22Rv1 (cell line): ENCODE data around the gene IMPG2.

ENCODE experiments used
- ZFX ChIP-seq: fragments of 450-650 bp; IDR thresholded peaks from 2 replicates; pipeline ENCODE4 v1.6.1; 2017; ENCODE audit warnings: antibody characterized with exemption, borderline replicate concordance
- TF ChIP-seq, protein P1 (sequence below): fragments of 450-650 bp; IDR thresholded peaks from 2 replicates; pipeline ENCODE4 v1.5.1; 2017; ENCODE audit warnings: mild to moderate bottlenecking

- TF ChIP-seq, protein P1, sequence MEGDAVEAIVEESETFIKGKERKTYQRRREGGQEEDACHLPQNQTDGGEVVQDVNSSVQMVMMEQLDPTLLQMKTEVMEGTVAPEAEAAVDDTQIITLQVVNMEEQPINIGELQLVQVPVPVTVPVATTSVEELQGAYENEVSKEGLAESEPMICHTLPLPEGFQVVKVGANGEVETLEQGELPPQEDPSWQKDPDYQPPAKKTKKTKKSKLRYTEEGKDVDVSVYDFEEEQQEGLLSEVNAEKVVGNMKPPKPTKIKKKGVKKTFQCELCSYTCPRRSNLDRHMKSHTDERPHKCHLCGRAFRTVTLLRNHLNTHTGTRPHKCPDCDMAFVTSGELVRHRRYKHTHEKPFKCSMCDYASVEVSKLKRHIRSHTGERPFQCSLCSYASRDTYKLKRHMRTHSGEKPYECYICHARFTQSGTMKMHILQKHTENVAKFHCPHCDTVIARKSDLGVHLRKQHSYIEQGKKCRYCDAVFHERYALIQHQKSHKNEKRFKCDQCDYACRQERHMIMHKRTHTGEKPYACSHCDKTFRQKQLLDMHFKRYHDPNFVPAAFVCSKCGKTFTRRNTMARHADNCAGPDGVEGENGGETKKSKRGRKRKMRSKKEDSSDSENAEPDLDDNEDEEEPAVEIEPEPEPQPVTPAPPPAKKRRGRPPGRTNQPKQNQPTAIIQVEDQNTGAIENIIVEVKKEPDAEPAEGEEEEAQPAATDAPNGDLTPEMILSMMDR = no peak
- TF ChIP-seq ZFX = no peak
Measured at GRCh38 chr3:101202640-101203039, 117.7 kb downstream of the IMPG2 start.
